ENCODE data around the gene PHRF1. TPM values are rescaled to one million over a fixed set of nuclear protein-coding genes. Genes with fewer than 3 reads are reported as not detected.

Gene PHRF1
- polyA plus RNA-seq, 1 of the 3 experiments (the other 2 are of a cell fraction), result 22.7 TPM

DNA sequence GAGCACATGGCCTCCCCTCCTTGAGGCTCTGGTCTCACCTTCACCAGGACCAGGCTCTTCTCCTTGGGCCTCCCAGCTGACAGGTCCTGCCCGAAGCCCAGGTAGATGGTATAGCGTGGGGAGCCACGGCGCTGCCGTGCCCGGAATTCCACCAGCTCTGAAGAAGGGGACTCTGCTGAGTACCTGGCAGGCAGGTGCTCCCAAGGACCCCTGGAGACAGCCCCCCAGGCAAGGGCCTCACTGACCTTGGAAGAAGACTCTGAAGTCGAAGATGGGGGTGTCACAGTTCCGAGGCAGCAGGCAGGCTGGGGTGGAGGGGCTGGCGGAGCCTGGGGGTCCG lies 36.7 kb downstream of the PHRF1 start:
- H3K36me3 ChIP-seq (replicated peaks in 1 of 2; ENCODE audit: control insufficient read depth in 1 of 2, insufficient read depth in 2 of 2, low read length in 1 of 2), result peaks cover 20 to 55% of the 10 kb centered on the region in 2 experiments
- WGBS (ENCODE audit: low lambda C conversion rate), result 98% methylated on average over 6 of the region's 10 CpGs
- no peak overlapping the region for H3K27ac ChIP-seq (ENCODE audit: low read depth in 2 of 2, low read length in 1 of 2)
- no peak overlapping the region for H3K4me2 ChIP-seq
- TF ChIP-seq, protein P1, sequence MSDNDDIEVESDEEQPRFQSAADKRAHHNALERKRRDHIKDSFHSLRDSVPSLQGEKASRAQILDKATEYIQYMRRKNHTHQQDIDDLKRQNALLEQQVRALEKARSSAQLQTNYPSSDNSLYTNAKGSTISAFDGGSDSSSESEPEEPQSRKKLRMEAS (IDR thresholded peaks at IDR 0.05; ENCODE audit: low read depth), result no peak
- TF ChIP-seq EP300 (IDR thresholded peaks at IDR 0.05; ENCODE audit: borderline replicate concordance in 1 of 2, low read depth in 1 of 2, low read length in 1 of 2), result no peak
- no peaks in the 10 kb centered on the region for H3K27me3 ChIP-seq (ENCODE audit: insufficient read depth)
- H3K9me2 ChIP-seq, result no peaks in the 10 kb centered on the region
- peaks cover 0 to 14% of the 10 kb centered on the region in 2 experiments; a peak in 1 of 4 replicates for H3K4me1 ChIP-seq (ENCODE audit: control insufficient read depth in 1 of 2, insufficient read depth in 2 of 2, low read depth in 1 of 2, low read length in 1 of 2)
- POLR2A ChIA-PET, result interaction anchor here (0.9 kb wide), 1 partner anchor 53 kb away, joined by 3 read pairs; no protein-coding TSS in a partner anchor
- DNase-seq, result no peak
- H3F3A ChIP-seq (replicated peaks; ENCODE audit: insufficient read depth), result peaks cover 6% of the 10 kb centered on the region
- H3K4me3 ChIP-seq (ENCODE audit: low read depth in 2 of 2, low read length in 1 of 2), result no peak overlapping the region
- no peaks in the 10 kb centered on the region for H3K9me3 ChIP-seq
- H3K79me2 ChIP-seq (ENCODE audit: insufficient read depth), result peaks cover 8% of the 10 kb centered on the region; the same call in 1 of the 2 replicates
- peaks cover 31% of the 10 kb centered on the region for H4K20me1 ChIP-seq (ENCODE audit: insufficient read depth)
- no peak overlapping the region for H2AFZ ChIP-seq (ENCODE audit: low read depth)
- H3K9ac ChIP-seq, result no peak overlapping the region
- CTCF ChIA-PET, result interaction anchor here (0.7 to 1.9 kb wide), 3 partner anchors 32 to 94 kb away, joined by 3 to 5 read pairs (median 3); no protein-coding TSS in a partner anchor

DNA sequence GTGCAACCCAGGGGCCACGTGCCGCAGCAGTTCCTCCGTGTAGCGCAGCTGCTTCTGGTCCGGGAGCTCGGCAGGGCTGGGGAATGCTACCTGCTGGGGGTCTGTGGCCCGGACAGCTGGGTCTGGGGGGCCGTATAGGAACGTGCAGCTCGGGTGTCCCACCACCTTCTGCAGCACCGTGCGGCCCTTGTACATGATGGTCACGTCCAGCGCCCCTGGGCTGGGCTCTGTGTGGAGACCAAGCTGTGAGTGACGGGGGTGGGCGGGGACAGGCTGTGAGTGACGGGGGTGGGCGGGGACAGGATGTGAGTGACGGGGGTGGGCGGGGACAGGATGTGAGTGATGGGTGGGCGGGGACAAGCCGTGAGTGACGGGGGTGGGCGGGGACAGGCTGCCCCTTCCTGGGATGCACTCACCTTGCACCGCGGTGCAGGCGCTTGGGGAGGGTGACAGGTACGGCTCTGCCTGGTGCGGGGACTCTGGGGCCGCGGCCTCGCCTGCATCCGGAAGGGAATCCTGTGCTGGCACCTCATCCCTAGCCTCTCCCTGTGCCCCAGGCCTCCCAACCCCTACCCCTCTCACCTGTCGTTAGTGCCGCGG lies 37.2 kb downstream of the PHRF1 start:
- 72% methylated on average over 15 of the region's 36 CpGs for WGBS (ENCODE audit: low lambda C conversion rate)
- POLR2A ChIA-PET, result interaction anchor here (0.9 to 1.0 kb wide), 2 partner anchors 38 to 53 kb away, joined by 3 read pairs; no protein-coding TSS in a partner anchor
- Histone ChIP-seq H3K9ac (no peak overlapping the region), H2AFZ (ENCODE audit: low read depth) (no peak overlapping the region), H3K36me3 (replicated peaks in 1 of 2; ENCODE audit: control insufficient read depth in 1 of 2, insufficient read depth in 2 of 2, low read length in 1 of 2) (peaks cover 14 to 52% of the 10 kb centered on the region in 2 experiments), H3K27ac (ENCODE audit: low read depth in 2 of 2, low read length in 1 of 2) (no peak overlapping the region; a peak in 1 of 4 replicates), H4K20me1 (ENCODE audit: insufficient read depth) (peaks cover 31% of the 10 kb centered on the region), H3K79me2 (ENCODE audit: insufficient read depth) (peaks cover 8% of the 10 kb centered on the region; the same call in 1 of the 2 replicates), H3F3A (replicated peaks; ENCODE audit: insufficient read depth) (peaks cover 6% of the 10 kb centered on the region), H3K4me3 (ENCODE audit: low read depth in 2 of 2, low read length in 1 of 2) (no peak overlapping the region), H3K9me2 (no peaks in the 10 kb centered on the region), H3K4me2 (no peak overlapping the region), H3K4me1 (ENCODE audit: control insufficient read depth in 1 of 2, insufficient read depth in 2 of 2, low read depth in 1 of 2, low read length in 1 of 2) (peaks cover 0 to 14% of the 10 kb centered on the region in 2 experiments; a peak in 1 of 4 replicates), H3K27me3 (ENCODE audit: insufficient read depth) (no peaks in the 10 kb centered on the region), H3K9me3 (no peaks in the 10 kb centered on the region)
- CTCF ChIA-PET, result interaction anchor here (0.7 to 1.9 kb wide), 3 partner anchors 32 to 95 kb away, joined by 3 to 5 read pairs (median 3); no protein-coding TSS in a partner anchor
- TF ChIP-seq RAD21 (IDR thresholded peaks at IDR 0.05; ENCODE audit: low read length), result no peak
- TF ChIP-seq, protein P2, sequence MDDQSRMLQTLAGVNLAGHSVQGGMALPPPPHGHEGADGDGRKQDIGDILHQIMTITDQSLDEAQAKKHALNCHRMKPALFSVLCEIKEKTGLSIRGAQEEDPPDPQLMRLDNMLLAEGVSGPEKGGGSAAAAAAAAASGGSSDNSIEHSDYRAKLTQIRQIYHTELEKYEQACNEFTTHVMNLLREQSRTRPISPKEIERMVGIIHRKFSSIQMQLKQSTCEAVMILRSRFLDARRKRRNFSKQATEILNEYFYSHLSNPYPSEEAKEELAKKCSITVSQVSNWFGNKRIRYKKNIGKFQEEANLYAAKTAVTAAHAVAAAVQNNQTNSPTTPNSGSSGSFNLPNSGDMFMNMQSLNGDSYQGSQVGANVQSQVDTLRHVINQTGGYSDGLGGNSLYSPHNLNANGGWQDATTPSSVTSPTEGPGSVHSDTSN (IDR thresholded peaks at IDR 0.05), result 0 out of 2 replicates have a peak, but pooled peaks have one; percentile 34
- no peak for TF ChIP-seq GABPA (IDR thresholded peaks at IDR 0.05; ENCODE audit: low read depth)
- DNase-seq, result peak; percentile 88

DNA sequence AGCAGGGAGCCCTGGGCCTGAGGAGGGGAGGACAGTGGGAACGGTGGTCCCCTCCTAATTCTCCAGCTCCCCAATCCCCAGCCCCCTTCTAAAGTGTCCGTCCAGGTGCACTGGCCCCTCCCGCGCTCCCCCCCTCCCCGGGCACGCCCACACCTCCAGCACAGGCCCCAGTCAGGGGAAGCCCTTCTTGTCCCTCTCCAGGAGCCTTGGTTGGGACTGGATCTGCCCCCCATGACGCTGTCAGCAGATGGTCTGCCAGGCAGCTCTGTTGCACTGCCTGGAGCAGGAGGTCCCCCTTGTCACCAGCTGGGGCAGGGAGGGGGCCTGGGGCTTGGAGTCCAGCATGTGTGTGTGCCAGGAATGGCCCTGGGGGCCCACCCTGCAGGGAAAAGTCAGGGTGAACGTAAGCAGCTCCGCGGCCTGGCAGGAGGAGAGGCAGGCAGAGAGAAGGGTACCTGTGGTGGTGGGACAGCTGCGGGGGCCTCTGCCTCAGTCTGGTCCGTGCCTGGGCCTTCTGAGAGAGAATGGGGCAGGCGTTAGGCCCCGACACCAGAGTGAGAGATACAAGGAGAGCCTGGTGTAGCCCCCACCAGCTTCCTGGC lies 37.9 kb downstream of the PHRF1 start:
- no peak overlapping the region; a peak in 1 of 4 replicates for H3K27ac ChIP-seq (ENCODE audit: low read depth in 2 of 2, low read length in 1 of 2)
- 81% methylated on average over 10 of the region's 14 CpGs for WGBS (ENCODE audit: low lambda C conversion rate)
- H3K4me2 ChIP-seq, result peak overlapping the region; percentile 96; the same call in 1 of the 2 replicates
- no peak for DNase-seq
- ChIA-PET POLR2A (interaction anchor here (0.9 to 1.0 kb wide), 2 partner anchors 38 to 54 kb away, joined by 3 read pairs; no protein-coding TSS in a partner anchor), CTCF (interaction anchor here (1.4 to 1.9 kb wide), 2 partner anchors 33 to 96 kb away, joined by 3 to 5 read pairs; no protein-coding TSS in a partner anchor)
- peaks cover 0 to 14% of the 10 kb centered on the region in 2 experiments; a peak in 1 of 4 replicates for H3K4me1 ChIP-seq (ENCODE audit: control insufficient read depth in 1 of 2, insufficient read depth in 2 of 2, low read depth in 1 of 2, low read length in 1 of 2)
- H3K36me3 ChIP-seq (replicated peaks in 1 of 2; ENCODE audit: control insufficient read depth in 1 of 2, insufficient read depth in 2 of 2, low read length in 1 of 2), result peaks cover 13 to 46% of the 10 kb centered on the region in 2 experiments
- peaks cover 31% of the 10 kb centered on the region for H4K20me1 ChIP-seq (ENCODE audit: insufficient read depth)
- no peaks in the 10 kb centered on the region for H3K9me2 ChIP-seq
- H3K4me3 ChIP-seq (ENCODE audit: low read depth in 2 of 2, low read length in 1 of 2), result no peak overlapping the region
- peaks cover 8% of the 10 kb centered on the region; the same call in 1 of the 2 replicates for H3K79me2 ChIP-seq (ENCODE audit: insufficient read depth)
- H3K27me3 ChIP-seq (ENCODE audit: insufficient read depth), result no peaks in the 10 kb centered on the region
- no peak overlapping the region for H2AFZ ChIP-seq (ENCODE audit: low read depth)
- no peaks in the 10 kb centered on the region for H3K9me3 ChIP-seq
- H3F3A ChIP-seq (replicated peaks; ENCODE audit: insufficient read depth), result peaks cover 6% of the 10 kb centered on the region
- no peak overlapping the region for H3K9ac ChIP-seq
- TF ChIP-seq SMC3 (IDR thresholded peaks at IDR 0.05; ENCODE audit: low read depth, low read length) (no peak), NFIC (IDR thresholded peaks at IDR 0.05; ENCODE audit: borderline replicate concordance) (no peak), RAD21 (IDR thresholded peaks at IDR 0.05; ENCODE audit: low read length) (no peak), TEAD4 (IDR thresholded peaks at IDR 0.05; ENCODE audit: borderline replicate concordance, insufficient read depth) (no peak), RXRA (IDR thresholded peaks at IDR 0.05; ENCODE audit: borderline replicate concordance, low read depth) (no peak)
- TF ChIP-seq, protein P1 (IDR thresholded peaks at IDR 0.05; ENCODE audit: low read depth), result no peak
- TF ChIP-seq, protein P3, sequence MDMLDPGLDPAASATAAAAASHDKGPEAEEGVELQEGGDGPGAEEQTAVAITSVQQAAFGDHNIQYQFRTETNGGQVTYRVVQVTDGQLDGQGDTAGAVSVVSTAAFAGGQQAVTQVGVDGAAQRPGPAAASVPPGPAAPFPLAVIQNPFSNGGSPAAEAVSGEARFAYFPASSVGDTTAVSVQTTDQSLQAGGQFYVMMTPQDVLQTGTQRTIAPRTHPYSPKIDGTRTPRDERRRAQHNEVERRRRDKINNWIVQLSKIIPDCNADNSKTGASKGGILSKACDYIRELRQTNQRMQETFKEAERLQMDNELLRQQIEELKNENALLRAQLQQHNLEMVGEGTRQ (IDR thresholded peaks at IDR 0.05; ENCODE audit: borderline replicate concordance, low read depth, low read length), result no peak
- TF ChIP-seq, protein P4, sequence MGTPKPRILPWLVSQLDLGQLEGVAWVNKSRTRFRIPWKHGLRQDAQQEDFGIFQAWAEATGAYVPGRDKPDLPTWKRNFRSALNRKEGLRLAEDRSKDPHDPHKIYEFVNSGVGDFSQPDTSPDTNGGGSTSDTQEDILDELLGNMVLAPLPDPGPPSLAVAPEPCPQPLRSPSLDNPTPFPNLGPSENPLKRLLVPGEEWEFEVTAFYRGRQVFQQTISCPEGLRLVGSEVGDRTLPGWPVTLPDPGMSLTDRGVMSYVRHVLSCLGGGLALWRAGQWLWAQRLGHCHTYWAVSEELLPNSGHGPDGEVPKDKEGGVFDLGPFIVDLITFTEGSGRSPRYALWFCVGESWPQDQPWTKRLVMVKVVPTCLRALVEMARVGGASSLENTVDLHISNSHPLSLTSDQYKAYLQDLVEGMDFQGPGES (IDR thresholded peaks at IDR 0.05; ENCODE audit: low read depth, low read length), result no peak
- TF ChIP-seq, protein P5, sequence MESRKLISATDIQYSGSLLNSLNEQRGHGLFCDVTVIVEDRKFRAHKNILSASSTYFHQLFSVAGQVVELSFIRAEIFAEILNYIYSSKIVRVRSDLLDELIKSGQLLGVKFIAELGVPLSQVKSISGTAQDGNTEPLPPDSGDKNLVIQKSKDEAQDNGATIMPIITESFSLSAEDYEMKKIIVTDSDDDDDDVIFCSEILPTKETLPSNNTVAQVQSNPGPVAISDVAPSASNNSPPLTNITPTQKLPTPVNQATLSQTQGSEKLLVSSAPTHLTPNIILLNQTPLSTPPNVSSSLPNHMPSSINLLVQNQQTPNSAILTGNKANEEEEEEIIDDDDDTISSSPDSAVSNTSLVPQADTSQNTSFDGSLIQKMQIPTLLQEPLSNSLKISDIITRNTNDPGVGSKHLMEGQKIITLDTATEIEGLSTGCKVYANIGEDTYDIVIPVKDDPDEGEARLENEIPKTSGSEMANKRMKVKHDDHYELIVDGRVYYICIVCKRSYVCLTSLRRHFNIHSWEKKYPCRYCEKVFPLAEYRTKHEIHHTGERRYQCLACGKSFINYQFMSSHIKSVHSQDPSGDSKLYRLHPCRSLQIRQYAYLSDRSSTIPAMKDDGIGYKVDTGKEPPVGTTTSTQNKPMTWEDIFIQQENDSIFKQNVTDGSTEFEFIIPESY (IDR thresholded peaks at IDR 0.05; ENCODE audit: borderline replicate concordance, low read depth), result no peak
